GM18508 (cell line): ENCODE measurements around the gene IPCEF1.

Experiments
- ATAC-seq: cut with Tn5 transposase; IDR thresholded peaks from one replicate; pipeline ENCODE4 v1.9.1; 2021; ENCODE audit warnings: moderate number of reproducible peaks; ENCODE audit not compliant: insufficient read depth, unreplicated experiment

IPCEF1 gene

GRCh38 chr6:154373971-154374370 is 17.4 kb upstream of the IPCEF1 start:
- no peak for ATAC-seq

DNA sequence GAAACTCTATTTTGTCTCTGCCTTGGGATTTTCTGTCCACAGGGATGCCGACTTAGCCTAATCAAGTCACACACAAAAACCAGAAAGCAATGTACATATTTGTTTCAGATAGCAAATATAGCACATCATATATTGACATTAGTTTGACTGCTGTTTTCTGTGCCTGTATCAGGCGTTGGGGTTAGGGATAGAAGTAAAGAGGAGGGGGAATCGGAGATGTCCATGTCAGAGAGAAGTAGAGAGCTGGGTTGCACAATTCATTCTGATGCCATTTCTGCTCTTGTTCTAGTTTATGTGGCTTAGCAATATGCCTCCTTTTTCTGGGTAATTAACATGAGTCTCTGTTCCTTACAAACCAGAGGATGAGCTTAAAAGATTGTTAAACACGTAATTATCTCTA is 14.7 kb upstream of the IPCEF1 start:
- no peak for ATAC-seq

DNA sequence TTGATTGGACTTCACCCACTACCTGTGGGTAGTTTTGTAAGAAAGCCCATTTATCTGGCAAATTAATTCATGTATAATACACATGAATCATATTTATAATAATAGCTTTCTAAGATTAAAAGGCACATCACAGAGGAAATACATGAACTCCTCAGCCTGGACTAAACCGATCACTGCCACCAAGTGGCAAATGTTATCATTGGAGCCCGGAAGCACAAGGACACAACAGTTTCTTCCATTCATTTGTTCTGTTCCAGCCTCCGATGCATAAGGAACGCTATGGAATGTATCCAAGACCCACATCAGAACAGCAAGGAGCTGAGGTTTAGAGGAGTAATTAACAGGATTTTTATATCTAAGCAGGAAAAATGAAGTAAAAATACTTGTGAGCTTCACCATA is 13.9 kb upstream of the IPCEF1 start:
- no peak for ATAC-seq

GRCh38 chr6:154367839-154368695 is 11.5 kb upstream of the IPCEF1 start:
- no peak for ATAC-seq

- ATAC-seq, result no peak
Observed at GRCh38 chr6:154367336-154367735, 10.7 kb upstream of the IPCEF1 start.

GRCh38 chr6:154363821-154364220 is 7.2 kb upstream of the IPCEF1 start:
- no peak for ATAC-seq

GRCh38 chr6:154361476-154361875 is 4.9 kb upstream of the IPCEF1 start:
- no peak for ATAC-seq

- ATAC-seq, result no peak
Observed at GRCh38 chr6:154360476-154360875, 3.9 kb upstream of the IPCEF1 start.

DNA sequence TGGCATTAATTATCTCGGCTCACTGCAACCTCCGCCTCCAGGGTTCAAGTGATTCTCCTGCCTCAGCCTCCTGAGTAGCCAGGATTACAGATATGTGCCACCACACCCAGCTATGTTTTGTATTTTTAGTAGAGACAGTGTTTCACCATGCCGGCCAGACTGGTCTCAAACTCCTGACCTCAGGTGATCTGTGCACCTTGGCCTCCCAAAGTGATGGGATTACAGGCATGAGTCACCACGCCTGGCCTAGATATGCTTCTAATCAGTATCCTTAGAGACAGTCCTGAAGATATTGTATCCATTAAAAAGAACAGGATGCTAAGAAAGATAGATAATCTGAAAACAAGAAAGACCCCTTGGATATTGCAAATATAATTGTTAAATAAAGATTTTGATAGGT is 3.1 kb upstream of the IPCEF1 start:
- ATAC-seq, result no peak

DNA sequence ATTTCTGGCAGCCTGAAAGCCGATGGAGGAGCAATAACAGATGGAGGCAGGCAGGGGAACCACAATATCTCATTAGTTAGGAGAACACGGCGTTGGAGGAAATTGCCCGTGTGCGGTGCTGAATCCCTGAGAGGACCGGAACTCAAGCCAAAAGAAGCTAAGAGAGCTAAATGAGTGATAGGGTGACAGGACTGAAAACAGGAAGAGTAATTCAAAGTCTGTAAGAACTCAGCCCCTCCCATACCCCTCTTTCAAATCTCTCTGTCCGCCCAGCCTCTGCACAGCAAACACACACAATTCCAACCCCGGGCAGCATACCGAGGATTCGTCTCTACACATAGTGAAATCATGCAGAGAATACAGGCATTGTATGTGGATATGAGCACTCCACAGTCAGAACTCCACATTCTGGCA is 2.6 kb upstream of the IPCEF1 start:
- no peak for ATAC-seq

- no peak for ATAC-seq
Observed at GRCh38 chr6:154358019-154358545, 1.5 kb upstream of the IPCEF1 start.

DNA sequence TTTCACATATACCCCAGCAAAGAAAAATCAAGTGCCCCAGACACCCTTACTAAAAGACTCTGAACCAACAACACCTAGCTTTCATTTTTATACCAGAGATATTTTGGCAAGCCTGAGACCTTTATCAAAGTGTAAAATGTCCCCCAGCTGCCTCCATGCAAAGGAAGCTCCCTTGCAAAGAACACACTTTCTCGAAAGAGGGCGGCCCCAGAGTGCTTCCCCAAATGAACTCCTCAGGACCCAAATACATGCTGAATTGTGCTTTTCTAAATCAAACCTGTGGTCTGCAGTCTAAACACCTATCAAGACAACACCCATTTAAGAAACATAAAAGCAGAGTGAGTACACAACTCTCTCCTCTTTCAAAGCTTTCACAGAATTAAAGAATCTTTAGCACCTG is 490 bp downstream of the IPCEF1 start:
- ATAC-seq, result no peak

DNA sequence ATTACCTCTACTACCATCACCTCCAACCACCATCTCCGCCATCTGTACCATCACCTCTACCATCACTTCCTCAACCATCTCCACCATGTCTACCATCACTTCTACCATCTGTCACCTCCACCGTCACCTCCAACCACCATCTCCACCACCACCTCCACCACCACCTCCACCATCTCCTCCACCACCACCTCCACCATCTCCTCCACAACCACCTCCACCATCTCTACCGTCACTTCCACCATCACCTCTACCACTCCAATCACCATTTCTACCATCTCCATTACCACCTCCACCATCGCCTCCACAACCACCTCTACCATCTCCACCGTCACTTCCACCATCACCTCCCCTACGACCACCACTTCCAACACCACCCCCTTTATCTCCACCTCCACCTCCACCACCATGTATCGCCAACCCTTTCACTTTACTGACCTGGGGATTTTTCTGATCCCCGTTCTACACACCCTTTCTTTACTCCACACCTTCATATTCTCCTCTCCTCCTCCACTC is 2.3 kb downstream of the IPCEF1 start:
- no peak for ATAC-seq

GRCh38 chr6:154353626-154354025 is 3.0 kb downstream of the IPCEF1 start:
- no peak for ATAC-seq

GRCh38 chr6:154352898-154353585 is 3.6 kb downstream of the IPCEF1 start:
- ATAC-seq, result peak; percentile 59

GRCh38 chr6:154350293-154350692 is 6.3 kb downstream of the IPCEF1 start:
- no peak for ATAC-seq

DNA sequence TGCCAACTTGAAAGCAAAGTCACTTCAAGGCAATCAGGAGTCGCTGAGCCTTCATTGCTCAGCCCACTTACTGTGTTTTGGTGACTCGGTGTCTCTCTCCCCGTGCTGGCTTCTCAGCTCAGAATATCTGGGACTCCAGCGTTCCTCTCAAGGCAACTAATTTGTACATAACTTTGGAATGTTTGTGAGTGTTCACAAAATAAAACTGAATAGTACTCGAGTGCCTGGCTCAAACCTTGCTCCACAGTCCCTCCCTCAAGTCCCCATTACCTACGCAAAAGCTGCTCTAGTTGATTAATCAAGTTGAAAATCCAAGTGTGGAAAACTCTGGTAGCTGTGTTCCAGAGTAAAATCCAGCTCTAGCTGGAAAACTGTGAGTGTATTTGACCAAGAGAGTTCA is 8.6 kb downstream of the IPCEF1 start:
- no peak for ATAC-seq

- no peak for ATAC-seq
Observed at GRCh38 chr6:154345811-154346210, 10.8 kb downstream of the IPCEF1 start.

DNA sequence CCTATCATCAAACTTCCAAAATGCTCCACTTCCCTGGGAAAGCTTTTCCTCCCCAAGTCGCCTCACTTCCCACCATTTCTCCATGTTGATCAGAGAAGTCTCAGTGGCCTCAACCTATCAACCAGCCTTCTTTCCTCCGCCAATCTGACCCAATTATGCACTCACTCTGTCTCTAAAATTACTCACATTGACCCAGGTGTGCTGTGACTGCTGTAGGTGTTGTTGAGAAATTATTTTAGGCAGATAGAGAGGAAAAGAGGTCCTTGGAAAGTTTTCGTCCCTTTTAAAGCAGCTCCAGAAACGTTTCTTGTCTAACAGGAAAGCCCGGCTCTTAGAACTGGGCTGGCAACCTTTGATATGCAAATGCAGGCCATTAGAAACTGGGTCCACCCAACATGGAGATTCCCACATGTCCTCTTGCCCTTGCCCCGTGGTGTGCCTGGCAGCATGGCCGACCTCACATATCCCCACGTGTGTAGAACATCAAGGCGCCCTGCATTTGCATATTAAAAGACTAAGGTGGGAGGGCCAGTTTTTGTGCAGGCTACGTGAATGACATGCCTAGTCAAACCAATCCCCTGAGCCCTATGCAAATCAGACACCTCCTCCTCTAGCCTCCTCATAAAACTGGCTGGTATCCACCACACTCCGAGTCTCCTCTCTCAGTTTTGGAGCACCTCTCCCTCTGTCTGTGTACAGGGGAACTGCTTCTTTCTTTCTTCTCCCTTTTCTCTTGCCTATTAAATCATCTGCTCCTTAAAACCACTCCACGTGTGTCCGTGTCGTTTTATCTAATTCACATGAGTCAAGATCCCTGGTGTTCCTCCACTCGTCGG is 12.9 kb downstream of the IPCEF1 start:
- no peak for ATAC-seq

GRCh38 chr6:154341871-154342270 is 14.7 kb downstream of the IPCEF1 start:
- no peak for ATAC-seq
